Neural progenitor cell (in vitro differentiated cells): ENCODE measurements around the gene RAD51B.

Experiments used
- CTCF ChIP-seq: fragments of 200-600 bp; sonication (generic); IDR thresholded peaks from 2 replicates; pipeline ENCODE4 v1.5.1; 2017; ENCODE audit warnings: antibody characterized with exemption, mild to moderate bottlenecking
- EZH2 ChIP-seq: fragments of 200-600 bp; sonication (generic); IDR thresholded peaks from 2 replicates; pipeline ENCODE4 v1.6.1; 2017; ENCODE audit warnings: antibody characterized with exemption, mild to moderate bottlenecking, moderate library complexity
- EZH2phosphoT487 ChIP-seq: fragments of 200-600 bp; sonication (generic); IDR thresholded peaks from 2 replicates; pipeline ENCODE4 v1.6.1; 2017; ENCODE audit warnings: antibody characterized with exemption

- no peak for TF ChIP-seq CTCF
- TF ChIP-seq EZH2: no peak
- TF ChIP-seq EZH2phosphoT487: no peak
These were observed 539.6 kb downstream of the RAD51B start for GRCh38 chr14:68359022-68359836.
